Astrocyte of the cerebellum (primary cell): ENCODE measurements around the gene MALL.
"Not testable (repeated sequence)": the region's sequence is repeated elsewhere in the genome, so short reads cannot be mapped to it uniquely, and the experiment has no call there.

Experiments used
- DNase-seq: peaks from one replicate; pipeline ENCODE4 v3.0.0-alpha.2; 2011; ENCODE audit warnings: low read depth
- H3K4me3 ChIP-seq: 2 replicates; pipeline ENCODE4 v1.5.1; 2011; ENCODE audit warnings: mild to moderate bottlenecking, low read depth, low read length, moderate library complexity
- CTCF ChIP-seq: IDR thresholded peaks from 2 replicates; pipeline ENCODE4 v1.5.1; 2012; ENCODE audit warnings: low read length, low read depth, moderate library complexity, mild to moderate bottlenecking; ENCODE audit errors: missing control alignments
- in situ Hi-C: cut with HindIII; loops from 2 replicates; pipeline ENCODE4 v1.10.0; 2017; ENCODE audit warnings: low sequenced_read_pairs

The MALL gene

GRCh38 chr2:110115291-110116032 is at the start of gene MALL:
TSS of gene MALL (minus strand) at chr2:110115822. CDS start at chr2:110115792, 30 bp downstream.
- no peak for DNase-seq
- TF ChIP-seq CTCF, result no peak
- in situ Hi-C loops, result no loop called here
- H3K4me3 ChIP-seq, result peak within 1 kb of the TSS; percentile 58

- peak; percentile 72 for DNase-seq
- H3K4me3 ChIP-seq, result no peak overlapping the region
- TF ChIP-seq CTCF, result peak; percentile 82
- in situ Hi-C loops, result no loop called here
These were observed 41.7 kb upstream of the MALL start for GRCh38 chr2:110157153-110157793.

GRCh38 chr2:110154828-110155227 is 39.2 kb upstream of the MALL start:
- in situ Hi-C loops, DNase-seq, H3K4me3 ChIP-seq: not testable (repeated sequence)

- in situ Hi-C loops, H3K4me3 ChIP-seq, DNase-seq: not testable (repeated sequence)
These were observed 38.6 kb upstream of the MALL start for GRCh38 chr2:110154188-110154587.

GRCh38 chr2:110153416-110153815 is 37.8 kb upstream of the MALL start:
- in situ Hi-C loops, result no loop called here
- no peak for TF ChIP-seq CTCF
- no peak for DNase-seq
- no peak overlapping the region for H3K4me3 ChIP-seq

- TF ChIP-seq CTCF, result no peak
- in situ Hi-C loops, result no loop called here
- no peak overlapping the region for H3K4me3 ChIP-seq
- no peak for DNase-seq
These were observed 37.3 kb upstream of the MALL start for GRCh38 chr2:110152943-110153342.

GRCh38 chr2:110149330-110150220 is 34.0 kb upstream of the MALL start:
- H3K4me3 ChIP-seq, result no peak overlapping the region
- no peak for TF ChIP-seq CTCF
- DNase-seq, result no peak
- in situ Hi-C loops, result no loop called here
